ENCODE results near the gene CAMK2D.

Gene CAMK2D

GRCh38 chr4:113531572-113531971 is 230.0 kb downstream of the CAMK2D start:
- no peak for DNase-seq (ENCODE audit: low read depth in 1 of 2, low spot score in 1 of 2)

- DNase-seq (ENCODE audit: low read depth in 1 of 2, low spot score in 1 of 2), result no peak
These were observed 233.1 kb downstream of the CAMK2D start for GRCh38 chr4:113528395-113528794.

GRCh38 chr4:113525521-113525920 is 236.0 kb downstream of the CAMK2D start:
- DNase-seq (ENCODE audit: low read depth in 1 of 2, low spot score in 1 of 2), result no peak

GRCh38 chr4:113524505-113525186 is 236.9 kb downstream of the CAMK2D start:
- no peak for DNase-seq (ENCODE audit: low read depth in 1 of 2, low spot score in 1 of 2)

DNA sequence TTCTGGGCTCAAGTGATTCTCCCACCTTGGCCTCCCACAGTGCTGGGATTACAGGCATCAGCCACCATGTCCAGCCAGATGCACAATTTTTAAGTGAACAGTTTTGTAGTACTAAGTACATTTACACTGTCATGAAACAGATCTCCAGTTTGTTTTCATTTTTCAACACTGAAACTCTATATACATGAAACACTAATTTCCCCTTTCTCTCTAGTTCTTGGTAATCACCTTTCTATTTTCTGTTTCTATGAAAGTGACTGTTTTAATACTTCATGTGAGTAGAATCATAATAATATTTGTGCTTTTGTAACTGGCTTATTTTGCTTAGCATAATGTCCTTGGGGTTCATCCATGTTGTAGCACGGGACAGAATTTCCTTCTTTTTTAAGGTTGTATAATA is 237.4 kb downstream of the CAMK2D start:
- DNase-seq (ENCODE audit: low read depth in 1 of 2, low spot score in 1 of 2), result no peak

- DNase-seq (ENCODE audit: low read depth in 1 of 2, low spot score in 1 of 2), result no peak
These were observed 239.1 kb downstream of the CAMK2D start for GRCh38 chr4:113522433-113522832.

DNA sequence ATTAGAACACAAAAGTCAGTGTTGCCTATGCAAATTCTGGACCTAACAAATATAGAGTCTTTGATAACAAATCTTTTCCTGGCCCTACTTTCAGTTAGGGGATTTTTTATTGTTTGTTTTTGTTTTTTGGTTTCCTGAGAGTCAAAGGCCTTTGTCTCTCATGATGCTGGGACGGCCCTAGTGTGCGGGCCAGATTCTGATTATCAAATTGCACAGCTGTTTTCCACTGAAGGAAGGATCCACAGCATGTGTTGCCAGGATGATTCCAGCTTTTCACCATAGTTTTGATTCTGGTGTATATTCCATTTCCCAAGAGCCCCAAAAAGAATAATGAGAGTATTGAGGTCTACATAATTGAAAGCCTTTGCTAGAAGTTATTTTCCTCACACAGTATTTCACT is 248.2 kb downstream of the CAMK2D start:
- DNase-seq (ENCODE audit: low read depth in 1 of 2, low spot score in 1 of 2), result no peak

DNA sequence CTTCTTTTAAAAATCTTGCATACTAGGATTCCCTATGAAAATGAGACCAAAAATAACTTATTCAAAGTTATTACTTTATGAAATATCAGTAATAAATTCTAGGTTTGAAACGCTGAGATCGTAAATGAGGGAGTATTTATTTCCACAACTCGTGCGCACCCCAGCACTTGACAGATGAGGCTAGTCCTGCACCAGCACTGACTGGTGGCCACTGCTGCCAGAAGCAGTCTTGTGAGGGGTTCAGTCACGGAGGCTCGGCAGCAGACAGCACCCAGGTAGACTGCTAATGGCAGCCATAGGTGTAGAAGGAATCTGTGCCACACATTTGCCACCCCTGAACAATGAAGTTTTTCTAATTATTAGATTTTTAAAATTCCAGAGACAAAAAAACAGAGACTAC is 248.7 kb downstream of the CAMK2D start:
- DNase-seq (ENCODE audit: low read depth in 1 of 2, low spot score in 1 of 2), result no peak

- DNase-seq (ENCODE audit: low read depth in 1 of 2, low spot score in 1 of 2), result no peak
These were observed 249.6 kb downstream of the CAMK2D start for GRCh38 chr4:113511944-113512343.

DNA sequence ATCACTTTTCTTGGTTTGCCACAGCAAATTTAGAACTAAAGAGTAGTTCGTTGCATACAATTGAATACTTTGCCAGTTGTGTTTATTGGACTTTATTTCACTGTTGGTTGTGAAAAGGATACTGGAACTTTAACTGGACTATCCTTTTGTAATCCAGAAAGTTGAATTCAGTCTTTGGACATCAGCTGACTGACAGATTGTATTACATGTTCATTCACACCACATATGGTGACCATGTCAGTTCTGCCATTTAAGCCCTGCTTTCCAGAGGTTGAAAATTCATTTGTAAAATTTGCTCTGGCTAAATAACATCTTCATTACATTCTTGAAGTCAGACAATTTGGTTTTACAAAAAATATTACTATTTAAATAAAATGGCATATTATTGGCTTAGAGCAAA is 251.7 kb downstream of the CAMK2D start:
- no peak for DNase-seq (ENCODE audit: low read depth in 1 of 2, low spot score in 1 of 2)

- no peak for DNase-seq (ENCODE audit: low read depth in 1 of 2, low spot score in 1 of 2)
These were observed 256.5 kb downstream of the CAMK2D start for GRCh38 chr4:113505044-113505443.

- no peak for DNase-seq (ENCODE audit: low read depth in 1 of 2, low spot score in 1 of 2)
These were observed 257.1 kb downstream of the CAMK2D start for GRCh38 chr4:113504422-113504821.

DNA sequence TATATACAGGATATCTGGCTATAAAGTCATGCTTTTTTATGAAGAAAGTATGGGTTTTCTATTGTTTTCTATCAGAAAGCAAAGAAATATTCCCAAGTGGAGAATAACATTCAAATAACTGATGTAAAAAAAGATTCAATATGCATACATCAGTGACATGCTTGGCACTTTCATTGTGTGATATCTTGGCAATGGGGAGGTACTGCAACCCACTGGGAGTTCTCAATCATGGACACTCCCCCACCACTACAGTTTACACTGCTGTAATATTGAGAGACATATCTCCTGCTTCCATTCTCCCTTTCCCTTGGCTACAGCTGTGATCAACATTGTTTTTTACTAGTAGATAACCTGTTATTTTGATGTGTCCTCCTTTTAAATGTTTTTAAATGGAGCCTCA is 257.8 kb downstream of the CAMK2D start:
- no peak for DNase-seq (ENCODE audit: low read depth in 1 of 2, low spot score in 1 of 2)

DNA sequence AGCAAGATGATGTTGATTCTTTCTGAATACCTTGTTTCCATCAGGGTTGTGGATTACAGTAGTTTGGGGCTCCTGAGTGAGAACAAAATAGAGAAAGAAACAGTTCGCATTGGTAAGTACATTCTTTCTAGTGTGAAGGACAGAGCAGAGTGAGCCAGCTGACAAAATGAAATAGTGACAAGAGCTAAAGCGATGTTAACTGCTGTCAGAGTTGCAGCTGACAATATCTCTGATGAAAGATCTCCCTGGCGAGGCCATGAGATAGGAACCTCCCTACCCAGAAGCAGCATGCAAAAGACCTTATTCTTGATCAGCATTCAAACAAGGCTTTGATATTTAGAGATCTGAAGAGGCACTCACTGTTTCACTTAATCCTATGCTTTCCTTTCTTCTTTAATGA is 258.6 kb downstream of the CAMK2D start:
- DNase-seq (ENCODE audit: low read depth in 1 of 2, low spot score in 1 of 2), result no peak

GRCh38 chr4:113502476-113502875 is 259.1 kb downstream of the CAMK2D start:
- DNase-seq (ENCODE audit: low read depth in 1 of 2, low spot score in 1 of 2), result no peak

GRCh38 chr4:113500424-113500823 is 261.1 kb downstream of the CAMK2D start:
- no peak for DNase-seq (ENCODE audit: low read depth in 1 of 2, low spot score in 1 of 2)

- no peak for DNase-seq (ENCODE audit: low read depth in 1 of 2, low spot score in 1 of 2)
These were observed 261.8 kb downstream of the CAMK2D start for GRCh38 chr4:113499696-113500095.

- DNase-seq (ENCODE audit: low read depth in 1 of 2, low spot score in 1 of 2), result no peak
These were observed 262.4 kb downstream of the CAMK2D start for GRCh38 chr4:113499166-113499565.

- no peak for DNase-seq (ENCODE audit: low read depth in 1 of 2, low spot score in 1 of 2)
These were observed 264.2 kb downstream of the CAMK2D start for GRCh38 chr4:113497154-113497884.

GRCh38 chr4:113496698-113497097 is 264.8 kb downstream of the CAMK2D start:
- DNase-seq (ENCODE audit: low read depth in 1 of 2, low spot score in 1 of 2), result no peak

- no peak for DNase-seq (ENCODE audit: low read depth in 1 of 2, low spot score in 1 of 2)
These were observed 265.7 kb downstream of the CAMK2D start for GRCh38 chr4:113495790-113496189.

DNA sequence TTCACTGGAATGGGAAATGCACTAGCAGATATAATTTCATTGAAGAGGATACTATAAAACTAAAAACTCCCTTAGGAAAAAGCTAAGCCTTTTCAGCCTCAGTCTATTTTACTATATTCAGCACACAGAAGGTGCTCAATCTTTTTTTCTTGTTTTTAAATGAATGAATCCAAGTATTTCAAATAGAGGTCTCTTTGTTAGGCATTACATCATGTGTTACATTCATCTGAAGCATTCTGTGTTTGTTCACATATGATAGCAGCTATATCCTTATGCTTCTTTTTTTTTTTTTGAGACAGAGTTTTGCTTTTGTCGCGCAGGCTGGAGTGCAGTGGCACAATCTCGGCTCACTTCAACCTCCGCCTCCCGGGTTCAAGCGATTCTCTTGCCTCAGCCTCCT is 278.4 kb downstream of the CAMK2D start:
- no peak for DNase-seq (ENCODE audit: low read depth in 1 of 2, low spot score in 1 of 2)

- DNase-seq (ENCODE audit: low read depth in 1 of 2, low spot score in 1 of 2), result no peak
These were observed 279.2 kb downstream of the CAMK2D start for GRCh38 chr4:113482325-113482724.

All from activated T-helper 1 cell treated with anti-CD3 and anti-CD28 coated beads, Interleukin-2, amount 50 U/mL, for 16 hours (primary cell).